DND-41 (cell line): Measurements from ENCODE around the gene FAM98B.

Source experiments
- EZH2 ChIP-seq: IDR thresholded peaks from 3 replicates; pipeline ENCODE4 v1.6.1; 2012; ENCODE audit warnings: borderline replicate concordance, low read depth, mild to moderate bottlenecking, moderate library complexity, low read length, inconsistent platforms; ENCODE audit not compliant: severe bottlenecking
- TF ChIP-seq, protein P1 (sequence below): IDR thresholded peaks from 2 replicates; pipeline ENCODE4 v1.5.1; 2012; ENCODE audit warnings: borderline replicate concordance, low read length, moderate library complexity, mild to moderate bottlenecking; ENCODE audit not compliant: poor library complexity, severe bottlenecking; ENCODE audit errors: extremely low read depth

DNA sequence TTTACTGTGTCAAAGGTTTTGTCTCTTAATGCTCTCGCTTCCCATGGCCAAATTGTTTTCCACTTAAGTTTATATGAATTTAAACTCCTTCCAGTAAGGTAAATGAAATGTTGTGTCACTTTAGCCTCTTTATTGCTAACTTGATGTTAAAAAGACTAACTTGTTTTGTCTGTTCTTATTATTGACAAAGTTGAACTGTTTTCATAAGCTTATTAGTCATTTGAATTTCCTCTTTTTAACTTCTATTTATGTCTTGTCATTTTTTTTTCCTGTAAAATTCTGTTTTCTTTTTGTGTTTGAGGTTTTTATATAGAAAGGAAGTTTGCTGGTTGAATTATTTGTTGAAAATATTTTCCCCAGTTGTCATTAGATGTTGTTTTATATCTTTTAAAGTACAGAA is 25.8 kb downstream of the FAM98B start:
- TF ChIP-seq, protein P1, sequence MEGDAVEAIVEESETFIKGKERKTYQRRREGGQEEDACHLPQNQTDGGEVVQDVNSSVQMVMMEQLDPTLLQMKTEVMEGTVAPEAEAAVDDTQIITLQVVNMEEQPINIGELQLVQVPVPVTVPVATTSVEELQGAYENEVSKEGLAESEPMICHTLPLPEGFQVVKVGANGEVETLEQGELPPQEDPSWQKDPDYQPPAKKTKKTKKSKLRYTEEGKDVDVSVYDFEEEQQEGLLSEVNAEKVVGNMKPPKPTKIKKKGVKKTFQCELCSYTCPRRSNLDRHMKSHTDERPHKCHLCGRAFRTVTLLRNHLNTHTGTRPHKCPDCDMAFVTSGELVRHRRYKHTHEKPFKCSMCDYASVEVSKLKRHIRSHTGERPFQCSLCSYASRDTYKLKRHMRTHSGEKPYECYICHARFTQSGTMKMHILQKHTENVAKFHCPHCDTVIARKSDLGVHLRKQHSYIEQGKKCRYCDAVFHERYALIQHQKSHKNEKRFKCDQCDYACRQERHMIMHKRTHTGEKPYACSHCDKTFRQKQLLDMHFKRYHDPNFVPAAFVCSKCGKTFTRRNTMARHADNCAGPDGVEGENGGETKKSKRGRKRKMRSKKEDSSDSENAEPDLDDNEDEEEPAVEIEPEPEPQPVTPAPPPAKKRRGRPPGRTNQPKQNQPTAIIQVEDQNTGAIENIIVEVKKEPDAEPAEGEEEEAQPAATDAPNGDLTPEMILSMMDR = no peak
- no peak for TF ChIP-seq EZH2
